Spleen (tissue), 7 donors: ENCODE measurements around the gene NDUFS8.

Experiments
- POLR2A ChIP-seq, 3 donors: fragments of 450-650 bp; IDR thresholded peaks; one replicate each; pipeline ENCODE4 v1.5.1; 2017; ENCODE audit warnings: antibody characterized with exemption in 3 of 3, mild to moderate bottlenecking in 1 of 3
- TF ChIP-seq, protein P1 (sequence below), 11 experiments: fragments of 200-600 bp in 7 of 11; fragments of 450-650 bp in 4 of 11; sonication (generic) in 4 of 11; IDR thresholded peaks in 8 of 11; conservative IDR thresholded peaks in 3 of 11; 1 replicate in 7 of 11; 2 replicates in 4 of 11; pipeline versions ENCODE4 v1.4.0 to v1.8.0; 2016 to 2021; ENCODE audit warnings: antibody characterized with exemption in 11 of 11, inconsistent platforms in 4 of 11, mild to moderate bottlenecking in 1 of 11
- donor health status: DM: no; HTN: no; CAD: no; lungs with moderate emphysema.
- donor health status: DM: no; HTN: no; CAD: no.
- donor health status: DM: no; HTN: no; CAD: no.

GRCh38 chr11:68009391-68010089, 20.9 kb upstream of the NDUFS8 start:
- TF ChIP-seq, protein P1, sequence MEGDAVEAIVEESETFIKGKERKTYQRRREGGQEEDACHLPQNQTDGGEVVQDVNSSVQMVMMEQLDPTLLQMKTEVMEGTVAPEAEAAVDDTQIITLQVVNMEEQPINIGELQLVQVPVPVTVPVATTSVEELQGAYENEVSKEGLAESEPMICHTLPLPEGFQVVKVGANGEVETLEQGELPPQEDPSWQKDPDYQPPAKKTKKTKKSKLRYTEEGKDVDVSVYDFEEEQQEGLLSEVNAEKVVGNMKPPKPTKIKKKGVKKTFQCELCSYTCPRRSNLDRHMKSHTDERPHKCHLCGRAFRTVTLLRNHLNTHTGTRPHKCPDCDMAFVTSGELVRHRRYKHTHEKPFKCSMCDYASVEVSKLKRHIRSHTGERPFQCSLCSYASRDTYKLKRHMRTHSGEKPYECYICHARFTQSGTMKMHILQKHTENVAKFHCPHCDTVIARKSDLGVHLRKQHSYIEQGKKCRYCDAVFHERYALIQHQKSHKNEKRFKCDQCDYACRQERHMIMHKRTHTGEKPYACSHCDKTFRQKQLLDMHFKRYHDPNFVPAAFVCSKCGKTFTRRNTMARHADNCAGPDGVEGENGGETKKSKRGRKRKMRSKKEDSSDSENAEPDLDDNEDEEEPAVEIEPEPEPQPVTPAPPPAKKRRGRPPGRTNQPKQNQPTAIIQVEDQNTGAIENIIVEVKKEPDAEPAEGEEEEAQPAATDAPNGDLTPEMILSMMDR (IDR thresholded peaks at IDR 0.05 in 8 of 11, conservative IDR thresholded peaks at IDR 0.05 in 3 of 11), result peak in 3 of 11 experiments; percentile 8 to 22 (median 8)
- no peak for TF ChIP-seq POLR2A (IDR thresholded peaks at IDR 0.05)
